ENCODE data around the gene ARHGAP19.

DNA sequence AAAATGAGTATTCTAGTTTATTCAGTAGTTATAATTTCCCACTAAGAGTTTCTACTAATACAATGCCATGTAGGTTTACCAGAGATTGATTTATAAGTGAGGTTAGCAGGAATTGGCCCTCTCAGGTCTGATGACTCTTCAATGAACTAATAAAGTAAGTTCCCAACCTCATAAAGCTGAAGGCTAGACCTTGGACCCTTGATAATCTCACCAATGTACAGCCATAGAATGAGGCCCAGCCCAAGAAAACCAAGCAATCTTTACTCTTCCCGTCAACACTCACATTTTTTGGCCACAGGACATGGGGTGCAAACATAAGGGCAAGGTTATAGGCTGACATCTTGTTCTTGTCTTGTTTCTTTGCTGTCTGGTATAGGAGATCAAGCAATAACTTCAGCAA lies 33.3 kb downstream of the ARHGAP19 start:
- TF ChIP-seq EZH2 (IDR thresholded peaks at IDR 0.05): no peak
- no peak for TF ChIP-seq POLR2AphosphoS5 (IDR thresholded peaks at IDR 0.05; ENCODE audit: borderline replicate concordance, low read depth, low read length)
- TF ChIP-seq FOXP2 (optimal IDR thresholded peaks at IDR 0.05; ENCODE audit: control extremely low read depth, extremely low read length, insufficient read depth): no peak
